Measurements from ENCODE around the gene PKIG.

- TF ChIP-seq CTCF (conservative IDR thresholded peaks at IDR 0.05; ENCODE audit: low read length) (no peak), EZH2phosphoT487 (IDR thresholded peaks at IDR 0.05; ENCODE audit: borderline replicate concordance) (no peak)
These were observed 61.3 kb downstream of the PKIG start for GRCh38 chr20:44643596-44644229.

Data from Loucy (cell line).